Measurements from ENCODE around the gene ACCS.
A peak's percentile ranks its signal among the peaks of the same experiment; 100 is the strongest.

ACCS gene

DNA sequence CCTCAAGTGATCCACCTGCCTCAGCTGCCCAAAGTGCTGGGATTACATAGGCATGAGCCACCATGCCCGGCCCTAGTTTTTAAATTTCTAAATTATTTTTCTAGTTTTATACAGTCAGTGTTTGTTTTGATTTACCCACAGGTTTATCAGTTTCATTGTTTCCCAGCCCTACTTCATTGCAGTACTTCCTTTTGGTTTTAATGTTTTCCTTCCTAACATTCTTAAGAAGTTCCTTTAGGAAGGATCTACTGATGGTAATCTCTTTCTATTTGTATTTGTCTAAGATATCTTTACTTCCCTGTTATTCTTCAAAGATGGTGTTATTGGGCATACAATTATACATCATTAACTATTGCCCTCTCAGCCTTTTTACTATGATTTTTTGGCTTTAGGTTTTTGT, 24.5 kb downstream of the ACCS start:
- DNase-seq (ENCODE audit: low read depth in 2 of 2), result no peak

DNA sequence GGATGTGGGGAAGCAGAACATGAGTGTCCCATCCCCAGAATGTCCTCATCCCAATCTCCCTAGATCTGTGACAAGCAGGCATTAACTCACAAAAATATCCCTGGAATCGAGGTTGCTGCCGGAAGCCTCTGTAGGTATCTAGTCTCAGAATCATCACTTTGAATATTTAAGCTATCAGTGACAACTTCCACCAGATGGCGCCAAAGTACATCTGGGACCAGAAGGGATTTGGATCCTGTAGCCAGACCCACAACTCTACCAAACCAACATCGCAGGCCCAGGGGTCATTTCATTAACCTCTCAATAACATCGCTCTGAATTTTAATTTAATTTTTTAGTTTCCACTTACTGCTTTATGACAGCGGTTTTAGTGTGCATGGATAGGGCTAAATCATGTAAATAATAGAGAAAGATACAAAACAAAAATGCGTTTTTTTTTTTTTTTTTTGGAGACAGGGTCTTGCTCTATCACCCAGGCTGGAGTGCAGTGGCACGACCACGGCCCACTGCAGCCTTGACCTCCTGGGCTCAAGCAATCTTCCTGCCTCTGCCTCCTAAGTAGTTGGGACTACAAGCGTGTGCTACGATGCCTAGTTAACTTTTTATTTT, 28.3 kb downstream of the ACCS start:
- peak; percentile 39 to 62 for DNase-seq (ENCODE audit: low read depth in 2 of 2)

- peak; percentile 75 to 78 for DNase-seq (ENCODE audit: low read depth in 2 of 2)
Measured at GRCh38 chr11:44095506-44096359, 29.7 kb downstream of the ACCS start, which contains the start of gene EXT2. TSS of gene EXT2 (plus strand) at chr11:44095678. CDS start at chr11:44107713, 12,035 bp downstream.

DNA sequence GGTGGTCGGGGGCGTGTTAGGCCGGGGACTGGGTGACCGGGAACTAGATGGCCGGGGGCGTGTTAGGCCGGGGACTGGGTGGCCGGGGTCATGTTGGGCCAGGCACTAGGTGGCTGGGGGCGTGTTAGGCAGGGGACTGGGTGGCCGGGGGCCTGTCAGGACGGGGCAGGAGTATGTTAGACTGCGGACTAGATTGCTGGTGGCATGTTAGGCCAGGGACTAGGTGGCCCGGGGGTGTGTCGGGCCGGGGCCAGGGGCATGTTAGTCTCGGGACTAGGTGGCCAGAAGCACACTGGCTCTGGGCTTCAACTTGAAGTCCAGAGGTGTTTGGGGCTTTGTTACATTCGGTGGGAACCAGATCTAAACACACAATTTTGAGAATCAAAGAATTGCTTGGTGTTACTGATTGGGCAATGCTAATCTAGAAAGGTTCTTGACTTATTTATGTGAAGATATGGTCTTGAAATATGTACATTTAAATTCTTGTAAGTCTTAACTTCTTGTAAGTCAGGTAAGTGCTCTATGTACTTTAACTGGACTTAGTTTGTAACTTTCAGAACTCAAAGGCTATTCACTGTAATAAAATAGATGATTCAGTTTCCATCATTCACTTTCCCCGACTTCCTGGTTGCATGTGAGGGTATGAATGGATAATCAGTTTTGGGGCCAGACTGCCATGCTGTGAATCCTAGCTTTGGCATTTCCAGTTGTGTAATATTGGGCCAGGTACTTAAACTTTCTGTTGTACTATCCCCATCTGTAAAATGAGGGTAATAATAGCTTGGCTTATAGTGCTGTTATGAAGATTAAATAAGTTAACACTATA, 30.5 kb downstream of the ACCS start:
- no peak for DNase-seq (ENCODE audit: low read depth in 2 of 2)

GRCh38 chr11:44097821-44098220, 31.8 kb downstream of the ACCS start:
- no peak for DNase-seq (ENCODE audit: low read depth in 2 of 2)

GRCh38 chr11:44101098-44101497, 35.0 kb downstream of the ACCS start:
- no peak for DNase-seq (ENCODE audit: low read depth in 2 of 2)

DNA sequence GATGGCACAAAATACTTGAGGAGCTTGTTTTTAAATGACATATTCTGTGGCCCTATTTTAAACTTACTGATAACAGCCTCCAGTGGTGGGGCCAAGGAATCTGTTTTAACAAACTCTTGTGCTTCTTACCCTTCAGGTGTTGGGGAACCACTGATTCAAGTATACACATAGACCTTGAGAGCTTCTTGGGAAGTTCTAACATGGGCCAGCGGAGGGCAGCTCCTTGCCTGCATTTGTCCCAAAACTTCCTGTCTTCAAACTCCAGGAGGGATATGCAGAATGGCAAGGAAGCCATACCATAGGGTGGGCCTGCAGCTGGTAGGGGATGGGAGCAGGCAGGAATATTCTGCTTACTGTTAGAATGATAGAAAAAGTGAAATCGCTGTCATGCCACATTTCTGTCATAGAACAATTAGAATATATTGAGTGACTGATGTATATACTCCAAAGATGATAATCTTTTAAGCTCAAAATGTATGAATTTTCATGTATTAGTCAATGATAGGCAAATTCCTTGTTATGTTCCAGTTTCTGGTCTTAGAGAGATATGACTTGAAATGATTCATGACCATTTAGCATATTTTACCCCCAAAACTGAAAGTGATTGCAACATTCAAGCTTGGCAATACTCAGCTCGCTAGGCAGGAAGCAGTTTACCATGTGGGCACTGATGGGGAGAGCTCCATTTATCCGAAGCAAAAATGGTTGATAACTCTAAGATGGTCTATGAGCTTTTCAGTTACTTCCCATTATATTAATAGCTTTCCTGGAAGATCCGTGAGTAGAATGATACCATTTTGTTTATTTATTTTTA, 38.6 kb downstream of the ACCS start:
- no peak for DNase-seq (ENCODE audit: low read depth in 2 of 2)

DNA sequence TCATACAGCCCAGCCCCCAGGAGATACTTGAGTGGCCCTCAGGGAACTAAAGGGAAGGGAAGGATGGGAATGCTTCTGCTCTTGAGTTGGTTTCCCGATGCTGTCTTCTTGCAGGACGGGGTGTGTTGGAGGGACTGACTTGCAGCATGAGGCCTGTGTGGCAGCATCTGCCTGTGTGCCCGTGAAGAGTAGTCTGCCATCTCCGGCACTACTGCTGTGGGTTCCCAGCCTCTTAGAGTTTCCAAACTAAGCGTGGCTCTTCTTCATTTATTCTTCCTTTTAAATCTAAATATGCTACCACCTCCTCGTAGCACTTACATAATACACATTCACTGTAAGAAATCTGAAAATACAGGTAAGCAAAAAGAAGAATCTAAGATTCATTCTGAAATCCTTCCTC, 42.2 kb downstream of the ACCS start:
- DNase-seq (ENCODE audit: low read depth in 2 of 2), result no peak

- peak; percentile 19 to 23 for DNase-seq (ENCODE audit: low read depth in 2 of 2)
Measured at GRCh38 chr11:44110231-44110679, 44.2 kb downstream of the ACCS start.

GRCh38 chr11:44112091-44112821, 46.2 kb downstream of the ACCS start:
- no peak for DNase-seq (ENCODE audit: low read depth in 2 of 2)

- no peak for DNase-seq (ENCODE audit: low read depth in 2 of 2)
Measured at GRCh38 chr11:44113018-44113417, 46.9 kb downstream of the ACCS start.

DNA sequence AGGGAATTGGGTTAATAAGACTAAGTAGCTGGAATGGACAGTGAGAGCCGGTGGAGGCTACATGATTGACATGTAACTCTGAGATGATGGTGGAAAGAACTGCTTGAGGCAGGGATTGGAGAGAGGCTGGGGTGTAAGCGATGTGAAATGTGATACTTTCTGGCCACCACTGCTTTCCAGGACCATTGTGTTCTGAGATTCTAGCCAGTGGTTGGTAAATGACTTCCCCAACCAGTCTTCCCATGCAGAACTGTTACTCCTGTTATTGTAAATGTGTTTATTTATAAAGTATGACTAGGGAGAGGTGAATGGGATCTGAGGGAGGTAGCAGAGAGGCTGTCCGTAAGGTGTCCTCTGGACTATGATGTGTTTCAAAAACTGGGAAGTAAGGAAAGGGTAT, 47.5 kb downstream of the ACCS start:
- no peak for DNase-seq (ENCODE audit: low read depth in 2 of 2)

- no peak for DNase-seq (ENCODE audit: low read depth in 2 of 2)
Measured at GRCh38 chr11:44116234-44116830, 50.3 kb downstream of the ACCS start.

DNA sequence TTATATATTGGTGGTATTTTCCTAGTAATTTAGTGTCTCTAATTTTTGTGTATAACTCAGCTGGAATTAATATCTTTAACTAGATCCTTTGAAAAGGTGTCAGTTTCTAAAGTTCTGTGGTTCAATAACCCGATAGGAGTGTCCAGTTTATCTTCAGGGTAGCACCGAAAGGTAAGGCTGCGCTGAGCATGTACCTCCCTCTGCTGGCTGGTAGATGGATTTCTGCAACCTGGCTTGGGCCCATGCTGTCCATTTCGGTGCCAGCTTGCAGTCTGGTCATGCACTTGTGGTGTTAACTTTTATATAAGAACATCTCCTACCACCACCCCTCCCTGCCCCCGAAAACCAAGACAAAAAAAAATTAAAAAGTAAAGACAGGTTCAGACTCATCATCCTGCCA, 54.1 kb downstream of the ACCS start:
- DNase-seq (ENCODE audit: low read depth in 2 of 2), result no peak

DNA sequence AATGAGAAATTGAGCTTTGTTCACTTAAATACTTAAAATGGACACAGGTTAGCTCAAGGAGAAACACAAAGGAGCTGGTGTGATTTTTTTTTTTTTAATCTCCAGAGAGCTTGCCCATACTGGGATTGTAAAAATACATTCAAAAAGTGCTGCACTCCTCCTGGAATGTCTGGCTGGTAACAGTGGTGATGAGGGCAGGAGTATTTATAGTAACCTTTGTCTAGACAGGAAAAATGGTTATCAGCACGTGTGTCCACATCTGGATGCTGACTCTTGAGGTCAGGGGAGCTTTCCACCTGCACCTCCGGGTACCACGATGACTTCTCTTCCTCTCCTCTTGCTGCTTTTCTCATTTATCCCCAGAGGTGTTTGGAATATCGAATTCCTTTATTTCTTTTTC, 59.5 kb downstream of the ACCS start:
- no peak for DNase-seq (ENCODE audit: low read depth in 2 of 2)

DNA sequence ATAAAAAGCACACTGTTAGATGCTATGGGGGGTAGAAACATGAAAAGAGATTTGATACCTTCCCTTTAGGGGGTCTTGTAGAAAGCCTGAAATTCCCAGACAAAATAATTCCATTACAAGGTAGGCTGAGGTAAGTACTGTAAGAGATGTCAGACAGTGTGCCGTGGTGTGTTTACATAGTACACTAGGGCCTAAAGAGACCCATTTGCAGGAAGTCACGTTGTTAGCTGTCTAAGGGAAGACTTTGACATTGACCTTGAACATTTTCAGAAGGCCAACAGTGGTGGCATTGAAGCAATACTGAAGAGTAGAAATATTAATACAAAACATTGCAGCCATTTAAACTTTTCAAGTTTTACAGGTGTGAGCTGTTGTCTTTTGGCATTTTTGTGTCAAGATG, 60.2 kb downstream of the ACCS start:
- DNase-seq (ENCODE audit: low read depth in 2 of 2), result no peak

- DNase-seq (ENCODE audit: low read depth in 2 of 2), result no peak
Measured at GRCh38 chr11:44127130-44127529, 61.1 kb downstream of the ACCS start.

DNA sequence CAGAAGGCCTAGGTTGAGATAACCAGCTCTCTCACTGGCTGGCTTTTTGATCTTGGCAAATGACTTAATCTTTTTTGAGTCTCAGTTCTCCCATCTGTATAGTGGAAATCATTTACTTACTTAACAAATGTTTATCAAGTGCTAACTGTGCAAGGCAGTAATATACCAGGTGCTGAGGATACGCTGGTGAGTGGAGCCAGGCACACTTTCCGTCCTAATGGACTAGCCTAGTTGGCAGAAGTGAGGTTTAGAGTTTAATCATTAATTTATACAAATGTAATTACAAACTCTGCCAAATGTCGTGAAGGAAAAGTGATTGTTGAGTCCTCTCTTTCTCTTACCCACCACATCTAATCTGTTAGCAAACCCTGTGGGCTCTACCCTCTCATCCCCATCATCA, 62.7 kb downstream of the ACCS start:
- no peak for DNase-seq (ENCODE audit: low read depth in 2 of 2)

DNA sequence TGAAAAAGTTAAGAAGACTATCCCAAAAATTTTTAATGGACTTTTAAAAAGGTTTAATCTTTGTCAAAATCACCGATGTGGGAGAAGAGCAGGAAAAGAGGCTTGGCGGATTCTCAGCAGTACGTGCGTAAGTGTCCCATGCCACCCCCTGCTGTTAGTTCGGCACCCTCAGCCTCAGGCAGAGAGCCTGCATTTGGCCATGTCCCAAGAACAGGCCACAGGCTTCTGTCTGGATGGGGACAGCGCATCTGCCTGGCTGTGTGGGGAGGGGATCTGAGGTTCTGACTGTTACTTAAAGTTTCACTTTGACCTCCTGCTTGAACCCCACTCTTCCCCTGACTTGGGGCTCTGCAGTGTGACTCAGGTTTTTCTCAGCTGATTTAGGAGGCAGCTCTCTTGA, 64.7 kb downstream of the ACCS start:
- no peak for DNase-seq (ENCODE audit: low read depth in 2 of 2)

DNA sequence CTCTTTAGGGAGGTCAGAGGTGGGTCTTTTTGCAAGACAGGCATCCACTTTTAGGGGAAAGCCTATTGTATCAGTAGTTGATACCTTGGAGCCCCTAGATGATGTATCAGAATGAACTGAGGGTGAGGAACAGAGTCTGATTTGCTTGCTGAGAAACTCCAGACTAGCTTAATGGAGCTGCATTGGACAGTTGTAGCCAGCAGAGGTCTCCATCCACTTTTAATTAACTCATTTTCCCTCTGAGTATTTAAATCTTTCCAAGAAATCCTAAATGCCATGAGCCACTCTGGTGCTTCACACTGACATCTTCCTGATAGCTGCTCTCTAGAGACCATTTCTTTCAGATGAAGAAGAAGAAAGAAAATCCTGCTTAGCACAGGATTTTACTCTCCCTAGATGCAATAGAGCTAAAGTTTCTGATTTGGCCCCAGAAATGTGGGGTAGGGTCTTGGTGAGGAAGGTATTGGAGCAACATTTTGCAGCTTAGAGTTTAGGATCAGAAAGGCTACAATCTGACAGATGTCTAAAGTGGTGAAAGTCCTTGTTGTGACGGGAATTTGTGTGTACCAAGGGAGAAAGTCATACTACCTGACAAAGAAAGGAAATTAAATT, 67.4 kb downstream of the ACCS start:
- DNase-seq (ENCODE audit: low read depth in 2 of 2), result no peak

Data from stimulated activated CD8-positive, alpha-beta memory T cell treated with anti-CD3 and anti-CD28 coated beads, Interleukin-7, amount 100 ng/mL, for 4 hours (primary cell).